ENCODE measurements around the gene GET4.

DNA sequence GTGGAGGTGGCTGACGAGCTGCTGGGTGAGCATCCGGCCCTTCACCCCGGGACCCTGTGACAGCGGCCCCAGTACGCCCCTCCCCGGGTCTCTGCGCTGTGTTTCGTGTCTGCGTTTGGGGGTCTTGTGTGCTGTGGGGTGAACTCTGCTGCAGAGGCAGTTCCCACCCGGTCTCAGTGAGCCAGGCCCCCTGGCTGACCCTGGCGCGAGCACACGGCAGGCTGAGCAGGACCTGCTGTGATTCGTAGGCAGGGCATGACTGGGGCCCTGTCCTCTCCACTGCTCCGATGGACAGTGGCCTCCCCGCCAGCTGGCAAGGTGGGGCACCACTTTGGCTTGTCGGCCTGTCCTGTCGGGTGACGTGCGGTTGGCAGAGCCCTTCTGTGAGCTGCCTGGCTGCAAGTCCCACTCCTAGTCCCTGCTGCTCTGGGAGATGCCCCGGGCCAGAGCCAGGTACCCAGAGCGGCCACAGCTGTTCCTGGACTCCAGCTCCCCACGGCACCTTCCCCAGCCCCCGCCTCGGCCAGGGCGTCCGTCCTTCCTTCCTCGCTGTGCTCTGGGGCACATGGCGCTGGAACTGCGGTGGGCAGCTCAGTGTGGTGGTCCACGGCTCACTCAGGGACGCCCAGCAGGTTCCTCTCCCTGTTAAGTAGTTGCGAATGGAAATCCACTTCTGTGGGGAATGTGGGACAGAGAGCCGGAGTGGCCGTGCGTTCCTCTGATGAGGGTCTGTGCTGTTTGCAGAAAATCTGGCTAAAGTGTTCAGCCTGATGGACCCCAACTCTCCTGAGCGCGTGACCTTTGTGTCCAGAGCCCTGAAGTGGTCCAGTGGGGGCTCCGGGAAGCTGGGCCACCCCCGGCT lies 10.5 kb downstream of the GET4 start:
- TF ChIP-seq, protein P1, sequence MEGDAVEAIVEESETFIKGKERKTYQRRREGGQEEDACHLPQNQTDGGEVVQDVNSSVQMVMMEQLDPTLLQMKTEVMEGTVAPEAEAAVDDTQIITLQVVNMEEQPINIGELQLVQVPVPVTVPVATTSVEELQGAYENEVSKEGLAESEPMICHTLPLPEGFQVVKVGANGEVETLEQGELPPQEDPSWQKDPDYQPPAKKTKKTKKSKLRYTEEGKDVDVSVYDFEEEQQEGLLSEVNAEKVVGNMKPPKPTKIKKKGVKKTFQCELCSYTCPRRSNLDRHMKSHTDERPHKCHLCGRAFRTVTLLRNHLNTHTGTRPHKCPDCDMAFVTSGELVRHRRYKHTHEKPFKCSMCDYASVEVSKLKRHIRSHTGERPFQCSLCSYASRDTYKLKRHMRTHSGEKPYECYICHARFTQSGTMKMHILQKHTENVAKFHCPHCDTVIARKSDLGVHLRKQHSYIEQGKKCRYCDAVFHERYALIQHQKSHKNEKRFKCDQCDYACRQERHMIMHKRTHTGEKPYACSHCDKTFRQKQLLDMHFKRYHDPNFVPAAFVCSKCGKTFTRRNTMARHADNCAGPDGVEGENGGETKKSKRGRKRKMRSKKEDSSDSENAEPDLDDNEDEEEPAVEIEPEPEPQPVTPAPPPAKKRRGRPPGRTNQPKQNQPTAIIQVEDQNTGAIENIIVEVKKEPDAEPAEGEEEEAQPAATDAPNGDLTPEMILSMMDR (IDR thresholded peaks at IDR 0.05 in 4 of 5, conservative IDR thresholded peaks at IDR 0.05 in 1 of 5): no peak
- TF ChIP-seq POLR2A (IDR thresholded peaks at IDR 0.05): no peak
